Measurements from ENCODE around the gene VSTM5.

DNA sequence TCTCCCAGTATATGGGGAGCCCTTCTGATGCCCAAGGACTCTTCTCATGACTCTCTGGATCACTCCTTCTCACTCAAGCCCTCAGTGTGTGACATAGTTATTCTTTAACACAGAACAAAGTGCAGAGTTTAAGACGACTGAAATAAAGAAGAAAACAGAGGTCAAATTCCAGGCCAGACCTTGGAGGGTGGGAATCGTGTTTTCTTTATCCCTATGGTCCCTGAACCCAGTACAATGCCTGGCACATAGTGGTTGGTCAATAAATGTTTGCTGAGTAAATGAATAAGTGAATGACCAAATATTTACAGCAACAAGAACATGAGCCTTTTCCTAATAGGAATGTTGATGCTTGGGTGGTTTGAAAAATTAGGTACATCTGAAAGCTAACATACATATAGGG, 28.8 kb downstream of the VSTM5 start:
- no peak for TF ChIP-seq GRHL2 (CRISPR knock-in tag; IDR thresholded peaks at IDR 0.05; ENCODE audit: insufficient replicate concordance, severe bottlenecking)
- TF ChIP-seq, protein P1, sequence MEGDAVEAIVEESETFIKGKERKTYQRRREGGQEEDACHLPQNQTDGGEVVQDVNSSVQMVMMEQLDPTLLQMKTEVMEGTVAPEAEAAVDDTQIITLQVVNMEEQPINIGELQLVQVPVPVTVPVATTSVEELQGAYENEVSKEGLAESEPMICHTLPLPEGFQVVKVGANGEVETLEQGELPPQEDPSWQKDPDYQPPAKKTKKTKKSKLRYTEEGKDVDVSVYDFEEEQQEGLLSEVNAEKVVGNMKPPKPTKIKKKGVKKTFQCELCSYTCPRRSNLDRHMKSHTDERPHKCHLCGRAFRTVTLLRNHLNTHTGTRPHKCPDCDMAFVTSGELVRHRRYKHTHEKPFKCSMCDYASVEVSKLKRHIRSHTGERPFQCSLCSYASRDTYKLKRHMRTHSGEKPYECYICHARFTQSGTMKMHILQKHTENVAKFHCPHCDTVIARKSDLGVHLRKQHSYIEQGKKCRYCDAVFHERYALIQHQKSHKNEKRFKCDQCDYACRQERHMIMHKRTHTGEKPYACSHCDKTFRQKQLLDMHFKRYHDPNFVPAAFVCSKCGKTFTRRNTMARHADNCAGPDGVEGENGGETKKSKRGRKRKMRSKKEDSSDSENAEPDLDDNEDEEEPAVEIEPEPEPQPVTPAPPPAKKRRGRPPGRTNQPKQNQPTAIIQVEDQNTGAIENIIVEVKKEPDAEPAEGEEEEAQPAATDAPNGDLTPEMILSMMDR (IDR thresholded peaks at IDR 0.05): no peak

Data from WTC11 (cell line).